Measurements from ENCODE around the gene LRRC27. TPM values are rescaled to one million over a fixed set of nuclear protein-coding genes. Genes with fewer than 3 reads are reported as not detected.
A peak's percentile ranks its signal among the peaks of the same experiment; 100 is the strongest.

Gene LRRC27
- polyA plus RNA-seq, 2 donors, result 2.3 to 2.6 TPM

DNA sequence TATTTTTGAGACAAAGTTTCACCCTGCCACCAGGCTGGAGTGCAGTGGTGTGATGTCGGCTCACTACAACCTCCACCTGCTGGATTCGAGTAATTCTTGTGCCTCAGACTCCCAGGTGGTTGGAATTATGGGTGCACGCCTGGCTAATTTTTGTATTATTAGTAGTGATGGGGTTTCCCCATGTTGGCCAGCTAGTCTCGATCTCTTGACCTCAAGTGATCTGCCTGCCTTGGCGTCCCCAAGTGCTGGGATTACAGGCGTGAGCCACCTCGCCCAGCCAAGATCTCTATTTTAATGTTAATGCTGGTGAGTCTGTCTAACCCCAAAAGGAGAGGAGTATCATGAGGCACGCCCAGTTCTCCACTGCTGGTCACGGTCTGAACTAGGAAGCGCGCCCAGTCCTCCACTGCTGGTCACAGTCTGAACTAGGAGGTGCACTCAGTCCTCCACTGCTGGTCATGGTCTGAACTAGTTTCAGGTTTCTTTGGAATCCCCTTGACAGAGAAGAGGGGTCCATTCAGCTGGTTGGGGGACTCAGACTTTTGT lies 5.6 kb upstream of the LRRC27 start:
- Histone ChIP-seq H3K27me3 (ENCODE audit: control insufficient read depth in 1 of 2, insufficient read depth in 2 of 2, low read length in 2 of 2) (no peaks in the 10 kb centered on the region), H3K9me3 (ENCODE audit: control insufficient read depth in 2 of 2, insufficient read depth in 1 of 2, low read depth in 1 of 2, low read length in 1 of 2) (no peaks in the 10 kb centered on the region), H3K36me3 (ENCODE audit: control insufficient read depth in 2 of 2, insufficient read depth in 2 of 2, low read length in 1 of 2) (no peaks in the 10 kb centered on the region), H3K4me1 (ENCODE audit: control insufficient read depth in 2 of 2, insufficient read depth in 2 of 2, low read length in 1 of 2) (peaks cover 0 to 2% of the 10 kb centered on the region in 2 donors), H3K4me3 (ENCODE audit: low read depth in 1 of 2, low read length in 2 of 2) (no peak overlapping the region), H3K27ac (ENCODE audit: low read depth in 2 of 2, low read length in 1 of 2) (no peak overlapping the region)
- WGBS, 2 donors, result 84 to 88% methylated on average over 11 of the region's 11 CpGs

DNA sequence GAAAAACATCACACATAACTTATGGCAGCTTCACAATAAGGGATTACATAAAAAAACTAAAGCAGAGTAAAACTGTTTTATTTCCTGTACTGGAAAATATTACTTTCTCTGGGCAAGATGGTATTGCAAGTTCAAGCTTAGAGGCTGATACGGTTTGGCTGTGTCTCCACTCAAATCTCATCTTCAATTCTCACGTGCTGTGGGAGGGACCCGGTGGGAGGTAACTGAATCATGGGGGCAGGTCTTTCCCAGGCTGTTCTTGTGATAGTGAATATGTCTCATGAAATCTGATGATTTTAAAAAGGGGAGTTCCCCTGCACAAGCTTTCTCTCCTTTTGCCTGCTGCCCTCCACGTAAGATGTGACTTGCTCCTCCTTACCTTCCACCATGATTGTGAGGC lies 5.1 kb upstream of the LRRC27 start:
- 72 to 86% methylated on average over 4 of the region's 4 CpGs for WGBS, 2 donors
- Histone ChIP-seq H3K36me3 (ENCODE audit: control insufficient read depth in 2 of 2, insufficient read depth in 2 of 2, low read length in 1 of 2) (no peaks in the 10 kb centered on the region), H3K4me3 (ENCODE audit: low read depth in 1 of 2, low read length in 2 of 2) (no peak overlapping the region), H3K27me3 (ENCODE audit: control insufficient read depth in 1 of 2, insufficient read depth in 2 of 2, low read length in 2 of 2) (no peaks in the 10 kb centered on the region), H3K4me1 (ENCODE audit: control insufficient read depth in 2 of 2, insufficient read depth in 2 of 2, low read length in 1 of 2) (peaks cover 0 to 2% of the 10 kb centered on the region in 2 donors), H3K27ac (ENCODE audit: low read depth in 2 of 2, low read length in 1 of 2) (no peak overlapping the region), H3K9me3 (ENCODE audit: control insufficient read depth in 2 of 2, insufficient read depth in 1 of 2, low read depth in 1 of 2, low read length in 1 of 2) (no peaks in the 10 kb centered on the region)

DNA sequence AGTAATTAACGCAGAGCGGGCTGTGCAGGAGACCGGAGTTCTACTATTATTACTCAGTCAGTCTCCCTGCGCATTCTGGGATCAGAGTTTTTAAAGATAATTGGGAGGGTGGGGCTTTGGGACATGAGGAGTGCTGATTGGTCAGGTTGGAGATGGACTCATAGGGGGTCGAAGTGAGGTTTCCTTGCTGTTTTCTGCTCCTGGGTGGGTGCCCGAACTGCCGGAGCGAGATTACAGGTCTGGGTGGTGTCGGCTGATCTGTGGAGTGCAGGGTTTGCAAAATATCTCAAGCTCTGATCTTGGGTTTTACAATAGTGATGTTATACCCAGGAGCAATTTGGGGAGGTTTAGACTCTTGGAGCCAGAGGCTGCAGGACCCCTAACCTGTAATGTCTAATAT lies 3.9 kb upstream of the LRRC27 start:
- Histone ChIP-seq H3K36me3 (ENCODE audit: control insufficient read depth in 2 of 2, insufficient read depth in 2 of 2, low read length in 1 of 2) (no peaks in the 10 kb centered on the region), H3K9me3 (ENCODE audit: control insufficient read depth in 2 of 2, insufficient read depth in 1 of 2, low read depth in 1 of 2, low read length in 1 of 2) (no peaks in the 10 kb centered on the region), H3K27me3 (ENCODE audit: control insufficient read depth in 1 of 2, insufficient read depth in 2 of 2, low read length in 2 of 2) (no peaks in the 10 kb centered on the region), H3K27ac (ENCODE audit: low read depth in 2 of 2, low read length in 1 of 2) (no peak overlapping the region), H3K4me3 (ENCODE audit: low read depth in 1 of 2, low read length in 2 of 2) (no peak overlapping the region), H3K4me1 (ENCODE audit: control insufficient read depth in 2 of 2, insufficient read depth in 2 of 2, low read length in 1 of 2) (peaks cover 0 to 2% of the 10 kb centered on the region in 2 donors)
- 93 to 97% methylated on average over 9 of the region's 9 CpGs for WGBS, 2 donors

DNA sequence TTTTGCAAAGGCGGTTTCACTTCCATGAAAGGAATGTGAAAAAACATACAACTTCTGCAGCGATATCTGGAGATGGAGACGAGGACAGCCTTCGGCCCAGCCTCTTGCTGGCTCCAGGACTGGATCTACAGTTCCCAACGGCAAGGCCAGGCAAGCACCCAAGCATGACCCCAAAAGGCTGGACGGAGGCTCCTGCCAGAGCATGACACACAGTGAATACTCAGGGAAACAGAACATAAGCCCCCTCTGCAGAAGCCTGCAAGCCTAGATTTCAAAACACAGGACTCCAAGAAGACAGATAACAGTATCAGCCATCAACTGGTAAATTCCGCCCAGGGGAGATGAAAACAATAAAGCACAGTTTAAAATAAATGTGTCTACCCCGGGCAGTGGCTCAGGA lies 3.3 kb upstream of the LRRC27 start:
- Histone ChIP-seq H3K4me1 (ENCODE audit: control insufficient read depth in 2 of 2, insufficient read depth in 2 of 2, low read length in 1 of 2) (peaks cover 0 to 2% of the 10 kb centered on the region in 2 donors), H3K9me3 (ENCODE audit: control insufficient read depth in 2 of 2, insufficient read depth in 1 of 2, low read depth in 1 of 2, low read length in 1 of 2) (no peaks in the 10 kb centered on the region), H3K27me3 (ENCODE audit: control insufficient read depth in 1 of 2, insufficient read depth in 2 of 2, low read length in 2 of 2) (no peaks in the 10 kb centered on the region), H3K36me3 (ENCODE audit: control insufficient read depth in 2 of 2, insufficient read depth in 2 of 2, low read length in 1 of 2) (no peaks in the 10 kb centered on the region), H3K4me3 (ENCODE audit: low read depth in 1 of 2, low read length in 2 of 2) (no peak overlapping the region), H3K27ac (ENCODE audit: low read depth in 2 of 2, low read length in 1 of 2) (no peak overlapping the region)
- 62 to 64% methylated on average over 8 of the region's 8 CpGs for WGBS, 2 donors

DNA sequence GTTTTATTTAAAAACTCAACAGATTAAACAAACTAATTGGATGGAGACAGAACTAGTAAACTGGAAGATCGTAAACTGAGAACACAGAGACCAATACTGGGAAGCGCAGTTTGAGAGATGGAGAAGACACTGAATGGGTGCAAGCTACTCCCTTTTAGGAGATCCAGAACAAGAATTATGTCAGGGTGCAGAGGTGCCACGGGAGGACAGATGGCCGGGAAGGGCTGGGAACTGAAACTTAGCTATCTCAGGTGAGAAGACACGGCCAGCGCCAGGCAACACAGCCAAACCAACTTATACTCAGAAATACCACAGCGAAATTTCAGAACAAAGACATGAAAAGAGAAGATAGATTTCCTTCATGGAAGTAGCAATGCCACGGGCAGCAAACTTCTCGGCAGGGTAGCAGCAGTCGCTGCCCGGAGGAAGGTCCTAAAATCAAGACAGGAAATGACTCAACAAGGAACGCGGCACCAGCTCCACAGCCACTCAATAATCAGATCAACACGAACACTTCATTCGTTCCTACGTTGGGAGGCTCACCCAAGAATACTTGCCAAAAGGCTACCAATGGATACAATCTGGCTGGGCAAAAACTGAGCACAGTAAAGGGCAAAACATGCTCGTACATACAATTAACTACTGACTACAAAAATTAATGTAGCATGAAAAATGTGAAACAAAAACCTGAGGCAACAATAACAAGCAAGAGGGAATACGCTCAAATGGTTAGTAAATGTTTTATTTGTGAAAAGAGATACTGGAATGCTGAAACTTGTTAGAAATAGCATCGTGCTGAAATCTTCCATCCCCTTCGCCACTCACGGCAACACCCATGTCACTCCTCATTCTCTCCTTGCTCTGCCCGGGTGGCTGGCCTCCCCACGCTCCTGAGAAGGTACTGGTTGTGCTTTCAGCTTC lies 2.2 kb upstream of the LRRC27 start:
- WGBS, 2 donors, result 64 to 65% methylated on average over 23 of the region's 23 CpGs
- Histone ChIP-seq H3K4me1 (ENCODE audit: control insufficient read depth in 2 of 2, insufficient read depth in 2 of 2, low read length in 1 of 2) (peaks cover 0 to 2% of the 10 kb centered on the region in 2 donors), H3K36me3 (ENCODE audit: control insufficient read depth in 2 of 2, insufficient read depth in 2 of 2, low read length in 1 of 2) (no peaks in the 10 kb centered on the region), H3K4me3 (ENCODE audit: low read depth in 1 of 2, low read length in 2 of 2) (peak overlapping the region in 1 of 2 donors; percentile 18), H3K9me3 (ENCODE audit: control insufficient read depth in 2 of 2, insufficient read depth in 1 of 2, low read depth in 1 of 2, low read length in 1 of 2) (no peaks in the 10 kb centered on the region), H3K27me3 (ENCODE audit: control insufficient read depth in 1 of 2, insufficient read depth in 2 of 2, low read length in 2 of 2) (no peaks in the 10 kb centered on the region), H3K27ac (ENCODE audit: low read depth in 2 of 2, low read length in 1 of 2) (peak overlapping the region; percentile 37 to 38)

DNA sequence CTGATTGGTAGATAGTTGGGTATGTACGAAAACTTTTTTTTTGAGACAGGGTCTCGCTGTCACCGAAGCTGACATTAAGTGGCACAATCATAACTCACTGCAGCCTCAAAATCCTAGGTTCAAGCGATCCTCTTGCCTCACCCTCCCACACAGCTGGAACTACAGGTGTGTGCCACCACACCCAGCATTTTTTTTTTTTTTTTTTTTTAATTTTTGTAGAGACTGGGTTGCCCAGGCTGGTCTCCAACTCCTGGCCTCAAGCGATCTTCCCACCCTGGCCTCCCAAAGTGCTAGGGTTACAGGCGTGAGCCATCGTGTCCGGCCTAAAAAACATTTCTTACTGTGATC lies 1.5 kb upstream of the LRRC27 start:
- Histone ChIP-seq H3K4me1 (ENCODE audit: control insufficient read depth in 2 of 2, insufficient read depth in 2 of 2, low read length in 1 of 2) (peaks cover 0 to 2% of the 10 kb centered on the region in 2 donors), H3K4me3 (ENCODE audit: low read depth in 1 of 2, low read length in 2 of 2) (peak overlapping the region in 1 of 2 donors; percentile 18)

DNA sequence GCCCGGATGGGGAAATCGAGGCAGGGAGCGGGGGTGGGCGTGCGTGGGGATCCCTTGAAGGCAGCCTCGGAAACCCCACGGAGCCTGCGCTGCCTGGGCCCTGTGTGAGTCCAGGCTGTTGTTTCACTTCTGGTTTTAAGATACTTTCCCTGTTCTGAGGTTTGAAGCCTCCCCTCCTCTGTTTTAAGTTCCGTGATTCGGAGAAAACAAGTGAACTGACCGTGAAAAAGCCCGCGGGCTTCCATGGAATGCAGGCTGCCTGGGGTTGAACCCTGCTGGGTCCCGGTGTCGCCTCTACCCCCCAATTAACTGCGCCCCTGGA lies 401 bp downstream of the LRRC27 start:
- Histone ChIP-seq H3K4me3 (ENCODE audit: low read depth in 1 of 2, low read length in 2 of 2) (peak overlapping the region; percentile 58 to 80), H3K9me3 (ENCODE audit: control insufficient read depth in 2 of 2, insufficient read depth in 1 of 2, low read depth in 1 of 2, low read length in 1 of 2) (no peaks in the 10 kb centered on the region), H3K36me3 (ENCODE audit: control insufficient read depth in 2 of 2, insufficient read depth in 2 of 2, low read length in 1 of 2) (no peaks in the 10 kb centered on the region), H3K4me1 (ENCODE audit: control insufficient read depth in 2 of 2, insufficient read depth in 2 of 2, low read length in 1 of 2) (peaks cover 0 to 2% of the 10 kb centered on the region in 2 donors), H3K27me3 (ENCODE audit: control insufficient read depth in 1 of 2, insufficient read depth in 2 of 2, low read length in 2 of 2) (no peaks in the 10 kb centered on the region), H3K27ac (ENCODE audit: low read depth in 2 of 2, low read length in 1 of 2) (peak overlapping the region; percentile 41 to 76)
- WGBS, 2 donors, result 9% methylated on average over 16 of the region's 16 CpGs

More for the DNA sequence above, 1.5 kb upstream of the LRRC27 start:
- Histone ChIP-seq H3K27ac (ENCODE audit: low read depth in 2 of 2, low read length in 1 of 2) (peak overlapping the region in 1 of 2 donors; percentile 38), H3K27me3 (ENCODE audit: control insufficient read depth in 1 of 2, insufficient read depth in 2 of 2, low read length in 2 of 2) (no peaks in the 10 kb centered on the region), H3K36me3 (ENCODE audit: control insufficient read depth in 2 of 2, insufficient read depth in 2 of 2, low read length in 1 of 2) (no peaks in the 10 kb centered on the region), H3K9me3 (ENCODE audit: control insufficient read depth in 2 of 2, insufficient read depth in 1 of 2, low read depth in 1 of 2, low read length in 1 of 2) (no peaks in the 10 kb centered on the region)
- 82 to 85% methylated on average over 8 of the region's 8 CpGs for WGBS, 2 donors

DNA sequence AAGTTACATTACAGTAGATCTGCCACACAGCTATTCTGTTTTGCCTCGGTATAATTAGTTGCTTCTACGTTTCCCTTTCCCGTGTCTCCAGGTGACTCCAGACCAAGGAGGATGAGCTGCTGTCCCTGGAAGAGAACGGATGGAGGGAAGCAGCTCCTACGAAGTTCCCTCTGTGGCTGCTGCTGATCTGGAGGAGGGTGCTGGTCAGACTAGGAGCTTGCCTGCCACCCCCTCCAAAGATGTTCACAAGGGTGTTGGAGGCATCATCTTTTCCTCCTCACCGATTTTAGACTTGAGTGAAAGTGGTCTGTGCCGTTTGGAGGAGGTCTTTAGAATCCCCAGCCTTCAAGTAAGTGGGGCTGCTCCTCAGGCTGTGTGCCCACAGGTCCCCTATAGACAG lies 1.4 kb downstream of the LRRC27 start:
- Histone ChIP-seq H3K4me1 (ENCODE audit: control insufficient read depth in 2 of 2, insufficient read depth in 2 of 2, low read length in 1 of 2) (no peaks in the 10 kb centered on the region), H3K27me3 (ENCODE audit: control insufficient read depth in 1 of 2, insufficient read depth in 2 of 2, low read length in 2 of 2) (no peaks in the 10 kb centered on the region), H3K9me3 (ENCODE audit: control insufficient read depth in 2 of 2, insufficient read depth in 1 of 2, low read depth in 1 of 2, low read length in 1 of 2) (no peaks in the 10 kb centered on the region), H3K27ac (ENCODE audit: low read depth in 2 of 2, low read length in 1 of 2) (no peak overlapping the region), H3K36me3 (ENCODE audit: control insufficient read depth in 2 of 2, insufficient read depth in 2 of 2, low read length in 1 of 2) (no peaks in the 10 kb centered on the region), H3K4me3 (ENCODE audit: low read depth in 1 of 2, low read length in 2 of 2) (no peak overlapping the region)
- WGBS, 2 donors, result 84 to 88% methylated on average over 7 of the region's 7 CpGs

DNA sequence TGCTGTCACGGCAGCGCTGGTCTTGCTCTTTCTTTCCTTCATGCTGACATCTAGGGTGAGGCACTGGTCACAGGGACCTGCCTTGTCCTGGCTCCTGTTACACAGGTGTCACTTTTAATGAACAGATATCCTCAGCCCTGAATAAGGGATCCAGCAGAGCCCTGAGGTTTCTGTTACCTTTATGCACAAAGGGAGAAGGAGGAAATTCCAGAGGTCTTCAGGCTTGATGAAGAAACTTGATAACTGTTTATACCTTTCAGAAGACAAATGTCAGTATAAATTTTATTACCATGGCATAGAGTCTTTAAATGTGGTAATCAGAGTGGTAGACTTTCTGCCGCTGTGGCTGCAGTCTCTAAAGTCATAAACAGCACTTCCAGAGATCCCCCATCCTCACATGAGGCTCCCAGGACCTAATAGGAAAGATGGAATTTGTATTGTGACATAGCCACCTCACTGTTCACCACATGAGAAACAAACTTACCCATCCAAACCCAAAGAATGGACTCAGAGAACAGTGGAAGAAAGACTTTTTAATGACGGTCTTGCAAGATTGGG lies 2.7 kb downstream of the LRRC27 start:
- no peak overlapping the region for H3K4me3 ChIP-seq (ENCODE audit: low read depth in 1 of 2, low read length in 2 of 2)
- H3K27me3 ChIP-seq (ENCODE audit: control insufficient read depth in 1 of 2, insufficient read depth in 2 of 2, low read length in 2 of 2), result no peaks in the 10 kb centered on the region
- no peaks in the 10 kb centered on the region for H3K4me1 ChIP-seq (ENCODE audit: control insufficient read depth in 2 of 2, insufficient read depth in 2 of 2, low read length in 1 of 2)
- H3K36me3 ChIP-seq (ENCODE audit: control insufficient read depth in 2 of 2, insufficient read depth in 2 of 2, low read length in 1 of 2), result peaks cover 0 to 2% of the 10 kb centered on the region in 2 donors
- no peak overlapping the region for H3K27ac ChIP-seq (ENCODE audit: low read depth in 2 of 2, low read length in 1 of 2)
- 93 to 94% methylated on average over 4 of the region's 4 CpGs for WGBS, 2 donors
- H3K9me3 ChIP-seq (ENCODE audit: control insufficient read depth in 2 of 2, insufficient read depth in 1 of 2, low read depth in 1 of 2, low read length in 1 of 2), result no peaks in the 10 kb centered on the region
